Stimulated activated CD4-positive, alpha-beta T cell treated with anti-CD3 and anti-CD28 coated beads, Interleukin-4, amount 100 ng/mL, for 48 hours (primary cell): Measurements from ENCODE around the gene MKRN2.
"Not testable (repeated sequence)": the region's sequence is repeated elsewhere in the genome, so short reads cannot be mapped to it uniquely, and the experiment has no call there.

Experiments used
- DNase-seq, 2 donors: peaks; one replicate each; pipeline ENCODE4 v3.0.0-alpha.2; 2020; ENCODE audit warnings: low read depth in 2 of 2

MKRN2 gene

GRCh38 chr3:12556690-12557472 lies at the start of gene MKRN2:
TSS of gene MKRN2 (plus strand) at chr3:12557087. CDS start at chr3:12557151, 64 bp downstream.
- DNase-seq: peak; percentile 78 to 81

GRCh38 chr3:12507591-12508281 lies 49.2 kb upstream of the MKRN2 start:
- no peak for DNase-seq

- DNase-seq: no peak
Observed at GRCh38 chr3:12508291-12508700, 48.6 kb upstream of the MKRN2 start.

- no peak for DNase-seq
Observed at GRCh38 chr3:12509466-12509865, 47.4 kb upstream of the MKRN2 start.

GRCh38 chr3:12512534-12513118 lies 44.3 kb upstream of the MKRN2 start:
- no peak for DNase-seq

- no peak for DNase-seq
Observed at GRCh38 chr3:12513694-12514446, 43.0 kb upstream of the MKRN2 start.

GRCh38 chr3:12515631-12516030 lies 41.3 kb upstream of the MKRN2 start:
- DNase-seq: no peak

- no peak for DNase-seq
Observed at GRCh38 chr3:12516873-12517272, 40.0 kb upstream of the MKRN2 start.

- DNase-seq: no peak
Observed at GRCh38 chr3:12518261-12519028, 38.4 kb upstream of the MKRN2 start.

- DNase-seq: no peak
Observed at GRCh38 chr3:12521010-12521409, 35.9 kb upstream of the MKRN2 start.

GRCh38 chr3:12522721-12523120 lies 34.2 kb upstream of the MKRN2 start:
- no peak for DNase-seq

- no peak for DNase-seq
Observed at GRCh38 chr3:12527757-12528143, 29.1 kb upstream of the MKRN2 start.

GRCh38 chr3:12532182-12532581 lies 24.7 kb upstream of the MKRN2 start:
- no peak for DNase-seq

GRCh38 chr3:12536423-12536822 lies 20.5 kb upstream of the MKRN2 start:
- no peak for DNase-seq

- no peak for DNase-seq
Observed at GRCh38 chr3:12541625-12542024, 15.3 kb upstream of the MKRN2 start.

- not testable (repeated sequence) for DNase-seq
Observed at GRCh38 chr3:12543497-12543896, 13.4 kb upstream of the MKRN2 start.

GRCh38 chr3:12544652-12545472 lies 12.0 kb upstream of the MKRN2 start:
- DNase-seq: no peak

GRCh38 chr3:12545473-12545791 lies 11.5 kb upstream of the MKRN2 start, which contains the start of gene MKRN2OS:
TSS of gene MKRN2OS (minus strand) at chr3:12545499. CDS start at chr3:12545464, 35 bp downstream.
- no peak for DNase-seq

- DNase-seq: no peak
Observed at GRCh38 chr3:12549971-12550760, 6.7 kb upstream of the MKRN2 start.

- peak in 1 of 2 donors; percentile 4 for DNase-seq
Observed at GRCh38 chr3:12553921-12554391, 2.9 kb upstream of the MKRN2 start.
